CD14-positive monocyte (primary cell): Measurements from ENCODE around the gene ZNF622. TPM values are rescaled to one million over a fixed set of nuclear protein-coding genes. Genes with fewer than 3 reads are reported as not detected.

Source experiments
- DNase-seq, 3 donors: peaks; one replicate each; pipeline ENCODE4 v3.0.0-alpha.2; 2011 to 2022
- H2AFZ ChIP-seq: 2 replicates; pipeline ENCODE4 v1.6.0; 2012; ENCODE audit warnings: mild to moderate bottlenecking, low read depth, low read length, inconsistent platforms; ENCODE audit not compliant: insufficient read depth, poor library complexity, severe bottlenecking
- H3K27ac ChIP-seq, 2 donors: 1 replicate in 1 of 2; 2 replicates in 1 of 2; pipeline ENCODE4 v1.5.1; 2012 to 2013; ENCODE audit warnings: low read length in 2 of 2, control low read depth in 1 of 2, inconsistent platforms in 1 of 2, low read depth in 1 of 2, mild to moderate bottlenecking in 1 of 2
- H3K27me3 ChIP-seq, 2 donors: one replicate each; pipeline versions ENCODE4 v1.6.0 to v1.6.1; 2011 to 2013; ENCODE audit warnings: low read length in 2 of 2; ENCODE audit not compliant: control insufficient read depth in 2 of 2, insufficient read depth in 2 of 2
- H3K36me3 ChIP-seq, 2 donors: replicated peaks in 1 of 2; 1 replicate in 1 of 2; 2 replicates in 1 of 2; pipeline versions ENCODE4 v1.5.1 to v1.6.1; 2012 to 2013; ENCODE audit warnings: low read length in 2 of 2, control low read depth in 1 of 2, inconsistent platforms in 1 of 2, mild to moderate bottlenecking in 1 of 2; ENCODE audit not compliant: insufficient read depth in 2 of 2, control insufficient read depth in 1 of 2
- H3K4me1 ChIP-seq, 2 donors: 1 replicate in 1 of 2; 2 replicates in 1 of 2; pipeline versions ENCODE4 v1.5.1 to v1.6.1; 2012 to 2013; ENCODE audit warnings: low read length in 2 of 2, control low read depth in 1 of 2, inconsistent platforms in 1 of 2, mild to moderate bottlenecking in 1 of 2, moderate library complexity in 1 of 2; ENCODE audit not compliant: insufficient read depth in 2 of 2, control insufficient read depth in 1 of 2
- H3K4me2 ChIP-seq: replicated peaks from 2 replicates; pipeline ENCODE3; 2012; ENCODE audit warnings: low read length, moderate library complexity, mild to moderate bottlenecking; ENCODE audit not compliant: poor library complexity, severe bottlenecking; ENCODE audit errors: extremely low read depth
- H3K4me3 ChIP-seq, 3 experiments: fragments of 200-600 bp in 1 of 3; sonication (generic) in 1 of 3; replicated peaks in 1 of 3; 1 replicate in 2 of 3; 2 replicates in 1 of 3; pipeline ENCODE4 v1.5.1; 2011 to 2013; ENCODE audit warnings: low read length in 3 of 3, mild to moderate bottlenecking in 3 of 3, control low read depth in 2 of 3, low read depth in 2 of 3, inconsistent platforms in 1 of 3, moderate library complexity in 1 of 3
- H3K79me2 ChIP-seq: 2 replicates; pipeline ENCODE4 v1.6.0; 2012; ENCODE audit warnings: mild to moderate bottlenecking, control low read depth, inconsistent platforms, low read length, moderate library complexity; ENCODE audit not compliant: insufficient read depth
- H3K9ac ChIP-seq: 2 replicates; pipeline ENCODE4 v1.6.0; 2017; ENCODE audit warnings: low read length, mild to moderate bottlenecking; ENCODE audit not compliant: insufficient read depth, poor library complexity, severe bottlenecking
- H3K9me3 ChIP-seq, 2 donors: replicated peaks in 1 of 2; 1 replicate in 1 of 2; 2 replicates in 1 of 2; pipeline versions ENCODE4 v1.5.1 to v1.6.1; 2012 to 2013; ENCODE audit warnings: low read length in 2 of 2, control low read depth in 1 of 2; ENCODE audit not compliant: control insufficient read depth in 1 of 2, insufficient read depth in 1 of 2
- H4K20me1 ChIP-seq: 2 replicates; pipeline ENCODE4 v1.6.0; 2012; ENCODE audit warnings: mild to moderate bottlenecking, low read length, control low read depth, moderate library complexity; ENCODE audit not compliant: insufficient read depth
- H3K27ac Mint-ChIP-seq, 7 donors: one replicate each; pipeline ENCODE4 v1.8.0; 2020; ENCODE audit warnings: mild to moderate bottlenecking in 7 of 7, mixed read lengths in 7 of 7, moderate library complexity in 6 of 7, inconsistent platforms in 2 of 7
- H3K27me3 Mint-ChIP-seq, 3 donors: one replicate each; pipeline ENCODE4 v1.8.0; 2021 to 2022; ENCODE audit warnings: low read depth in 3 of 3, mild to moderate bottlenecking in 3 of 3, mixed read lengths in 3 of 3, moderate library complexity in 3 of 3, inconsistent platforms in 1 of 3
- H3K36me3 Mint-ChIP-seq, 2 donors: one replicate each; pipeline ENCODE4 v1.8.0; 2020; ENCODE audit warnings: mixed read lengths in 2 of 2, inconsistent platforms in 1 of 2, mild to moderate bottlenecking in 1 of 2
- H3K4me1 Mint-ChIP-seq: one replicate; pipeline ENCODE4 v1.8.0; 2020; ENCODE audit warnings: mild to moderate bottlenecking, mixed read lengths
- H3K4me3 Mint-ChIP-seq, 2 donors: one replicate each; pipeline ENCODE4 v1.8.0; 2020; ENCODE audit warnings: mild to moderate bottlenecking in 2 of 2, mixed read lengths in 2 of 2, moderate library complexity in 1 of 2
- H3K9me3 Mint-ChIP-seq, 7 donors: one replicate each; pipeline ENCODE4 v1.8.0; 2020 to 2022; ENCODE audit warnings: mixed read lengths in 7 of 7, mild to moderate bottlenecking in 6 of 7, moderate library complexity in 6 of 7, inconsistent platforms in 2 of 7
- WGBS: methylation state at CpG from one replicate; pipeline ENCODE4 v1.1.5; 2013; ENCODE audit warnings: missing lambda C conversion rate; ENCODE audit not compliant: insufficient coverage; 5-methylcytosine and 5-hydroxymethylcytosine counted together
- intact Hi-C, 2 donors: fragments of 100-400 bp; cut with micrococcal nuclease; formaldehyde crosslinking; loops; one replicate each; pipeline versions ENCODE4 v1.15.0 to v1.15.1; 2023
- polyA plus RNA-seq, 3 donors: library from polyadenylated mRNA; depleted of rRNA in 1 of 3; unstranded in 2 of 3; stranded (reverse) in 1 of 3; fragments of 300-500 nt in 2 of 3; fragments of >200 nt in 1 of 3; fragmentation: Illumina TruSeq in 2 of 3; gene quantifications; 1 replicate in 2 of 3; 2 replicates in 1 of 3; pipeline ENCODE4 v1.2.3, GENCODE V29; 2012 to 2021
- TF ChIP-seq, protein P1 (sequence below): fragments of 200-600 bp; IDR thresholded peaks from one replicate; pipeline ENCODE4 v1.8.0; 2022; ENCODE audit warnings: antibody characterized with exemption, mild to moderate bottlenecking

The ZNF622 gene
- polyA plus RNA-seq, 3 donors: 6.1 to 30.1 (median 25.8) TPM

- Histone ChIP-seq H3K9ac (no peak overlapping the region), H3K79me2 (no peaks in the 10 kb centered on the region), H3K27ac (no peak overlapping the region), H3K4me1 (no peaks in the 10 kb centered on the region), H3K36me3 (no peaks in the 10 kb centered on the region), H3K4me2 (no peak overlapping the region), H3K27me3 (no peaks in the 10 kb centered on the region), H2AFZ (no peak overlapping the region), H4K20me1 (no peaks in the 10 kb centered on the region), H3K9me3 (no peaks in the 10 kb centered on the region), H3K4me3 (no peak overlapping the region)
- Mint-ChIP-seq H3K27ac (no peak overlapping the region), H3K9me3 (peaks cover 0 to 3% (median 0%) of the 10 kb centered on the region in 7 donors), H3K36me3 (no peaks in the 10 kb centered on the region), H3K4me1 (no peaks in the 10 kb centered on the region), H3K4me3 (no peak overlapping the region), H3K27me3 (peaks cover 1 to 9% (median 4%) of the 10 kb centered on the region in 3 donors)
- TF ChIP-seq, protein P1, sequence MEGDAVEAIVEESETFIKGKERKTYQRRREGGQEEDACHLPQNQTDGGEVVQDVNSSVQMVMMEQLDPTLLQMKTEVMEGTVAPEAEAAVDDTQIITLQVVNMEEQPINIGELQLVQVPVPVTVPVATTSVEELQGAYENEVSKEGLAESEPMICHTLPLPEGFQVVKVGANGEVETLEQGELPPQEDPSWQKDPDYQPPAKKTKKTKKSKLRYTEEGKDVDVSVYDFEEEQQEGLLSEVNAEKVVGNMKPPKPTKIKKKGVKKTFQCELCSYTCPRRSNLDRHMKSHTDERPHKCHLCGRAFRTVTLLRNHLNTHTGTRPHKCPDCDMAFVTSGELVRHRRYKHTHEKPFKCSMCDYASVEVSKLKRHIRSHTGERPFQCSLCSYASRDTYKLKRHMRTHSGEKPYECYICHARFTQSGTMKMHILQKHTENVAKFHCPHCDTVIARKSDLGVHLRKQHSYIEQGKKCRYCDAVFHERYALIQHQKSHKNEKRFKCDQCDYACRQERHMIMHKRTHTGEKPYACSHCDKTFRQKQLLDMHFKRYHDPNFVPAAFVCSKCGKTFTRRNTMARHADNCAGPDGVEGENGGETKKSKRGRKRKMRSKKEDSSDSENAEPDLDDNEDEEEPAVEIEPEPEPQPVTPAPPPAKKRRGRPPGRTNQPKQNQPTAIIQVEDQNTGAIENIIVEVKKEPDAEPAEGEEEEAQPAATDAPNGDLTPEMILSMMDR: no peak
- intact Hi-C loops: no loop called here
- DNase-seq: no peak
- WGBS: 78% methylated on average over 2 of the region's 2 CpGs
Observed at GRCh38 chr5:16414861-16415260, 50.7 kb downstream of the ZNF622 start.

DNA sequence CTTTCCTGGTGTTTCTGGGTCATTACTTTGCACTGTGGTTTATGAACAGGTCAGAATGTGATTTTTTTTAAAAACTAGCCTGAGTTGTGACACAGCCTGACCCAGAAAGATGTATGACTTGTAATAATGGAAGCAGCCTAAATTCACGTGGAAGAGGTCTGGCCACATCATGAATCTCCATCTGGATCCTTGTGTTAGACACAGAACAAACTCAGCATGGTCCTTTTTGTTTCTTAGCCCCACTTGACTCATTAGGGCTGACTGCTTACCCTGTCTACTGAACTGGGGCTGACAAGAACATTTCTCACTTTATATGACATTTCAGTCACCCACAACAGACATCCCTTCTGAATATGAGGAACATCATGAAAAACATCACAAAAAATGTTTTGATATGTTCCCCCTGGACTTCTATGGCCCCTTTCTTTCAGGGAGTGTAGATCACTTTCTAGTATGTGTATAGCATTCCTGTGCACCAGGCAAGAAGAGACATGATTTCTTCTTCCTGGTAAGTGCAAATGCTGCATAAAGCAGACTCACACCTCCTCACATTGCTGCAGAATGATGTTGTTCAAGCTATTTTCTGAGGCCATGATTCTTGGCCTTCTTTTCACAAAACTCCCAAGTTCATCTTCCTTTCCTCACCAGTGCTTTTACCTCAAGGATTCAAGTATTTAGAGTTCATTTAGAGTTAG, 52.3 kb downstream of the ZNF622 start:
- H3K4me1 ChIP-seq: no peaks in the 10 kb centered on the region
- Mint-ChIP-seq H3K27me3 (peaks cover 0 to 7% (median 2%) of the 10 kb centered on the region in 3 donors), H3K9me3 (peaks cover 0 to 3% (median 0%) of the 10 kb centered on the region in 7 donors), H3K4me1 (no peaks in the 10 kb centered on the region), H3K4me3 (no peak overlapping the region), H3K27ac (no peak overlapping the region), H3K36me3 (no peaks in the 10 kb centered on the region)
- no peak overlapping the region for H2AFZ ChIP-seq
- TF ChIP-seq, protein P1: no peak
- no peak overlapping the region for H3K9ac ChIP-seq
- no peaks in the 10 kb centered on the region for H3K27me3 ChIP-seq
- WGBS: 50% methylated on average over 1 of the region's 1 CpG
- no peak overlapping the region for H3K4me3 ChIP-seq
- H4K20me1 ChIP-seq: no peaks in the 10 kb centered on the region
- no peaks in the 10 kb centered on the region for H3K9me3 ChIP-seq
- DNase-seq: no peak
- H3K36me3 ChIP-seq: no peaks in the 10 kb centered on the region
- no peaks in the 10 kb centered on the region for H3K79me2 ChIP-seq
- H3K27ac ChIP-seq: no peak overlapping the region
- intact Hi-C loops: no loop called here
- no peak overlapping the region for H3K4me2 ChIP-seq
